Activated CD4-positive, alpha-beta T cell treated with anti-CD3 and anti-CD28 coated beads, Interleukin-2, amount 50 U/mL, for 16 hours (primary cell): ENCODE results near the gene FBLN2.

Experiments
- DNase-seq: peaks from one replicate; pipeline ENCODE4 v3.0.0-alpha.2; 2020

The FBLN2 gene

GRCh38 chr3:13671482-13672233 is 122.7 kb downstream of the FBLN2 start:
- no peak for DNase-seq

DNA sequence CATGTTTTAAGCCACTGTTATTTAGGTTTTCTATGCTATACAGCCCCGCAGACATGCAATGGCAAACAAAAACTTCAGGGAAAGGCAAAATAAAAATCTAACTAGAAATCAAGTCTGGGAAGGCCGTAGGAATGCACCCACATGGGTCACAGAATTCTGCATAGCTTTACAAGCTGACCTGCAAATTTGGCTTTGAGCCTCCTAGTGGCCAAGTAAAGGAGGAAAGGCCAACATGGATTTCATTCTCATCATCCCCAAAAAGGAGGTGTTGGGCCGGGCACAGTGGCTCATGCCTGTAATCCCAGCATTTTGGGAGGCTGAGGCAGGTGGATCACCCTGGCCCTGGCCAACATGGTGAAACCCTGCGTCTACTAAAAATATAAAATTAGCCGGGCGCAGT is 124.3 kb downstream of the FBLN2 start:
- DNase-seq: no peak

DNA sequence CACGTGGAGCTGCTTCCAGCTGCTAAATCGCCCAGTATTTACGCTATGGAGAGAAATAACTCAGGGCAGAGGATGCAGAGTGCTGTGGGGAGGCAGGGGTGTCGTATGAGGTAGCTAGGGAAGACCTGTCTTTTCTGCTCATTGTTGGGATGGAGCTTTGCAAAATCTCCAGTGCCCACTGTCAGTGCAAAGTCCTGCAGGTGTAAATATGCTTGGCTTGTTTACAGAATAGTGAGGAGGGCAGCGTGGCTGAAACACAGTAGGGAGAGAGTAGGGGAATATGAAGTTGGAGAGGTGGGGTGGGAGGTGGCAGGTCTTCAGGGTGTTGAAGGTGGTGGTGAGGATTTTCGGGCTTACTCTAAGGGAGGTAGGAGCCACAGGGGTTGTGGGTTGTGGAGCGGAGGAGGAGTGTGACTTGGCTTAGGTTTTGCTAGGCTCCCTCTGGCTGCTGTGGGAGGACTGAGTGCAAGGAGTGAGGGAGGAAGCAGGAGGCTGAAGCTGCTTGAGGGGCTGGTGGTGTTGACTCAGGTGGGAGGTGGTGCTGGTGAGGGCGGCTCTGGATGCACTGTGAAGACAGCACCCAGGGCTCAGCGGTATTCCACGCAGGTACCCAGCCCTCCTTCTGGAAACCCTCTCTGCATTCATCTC is 125.7 kb downstream of the FBLN2 start:
- no peak for DNase-seq

- no peak for DNase-seq
These were observed 127.6 kb downstream of the FBLN2 start for GRCh38 chr3:13676356-13677017.

GRCh38 chr3:13677272-13677671 is 128.3 kb downstream of the FBLN2 start:
- no peak for DNase-seq

- DNase-seq: no peak
These were observed 133.0 kb downstream of the FBLN2 start for GRCh38 chr3:13681931-13682330.

- DNase-seq: no peak
These were observed 133.5 kb downstream of the FBLN2 start for GRCh38 chr3:13682331-13683013.

GRCh38 chr3:13683288-13683687 is 134.4 kb downstream of the FBLN2 start:
- DNase-seq: no peak

GRCh38 chr3:13683772-13684171 is 134.8 kb downstream of the FBLN2 start:
- no peak for DNase-seq

DNA sequence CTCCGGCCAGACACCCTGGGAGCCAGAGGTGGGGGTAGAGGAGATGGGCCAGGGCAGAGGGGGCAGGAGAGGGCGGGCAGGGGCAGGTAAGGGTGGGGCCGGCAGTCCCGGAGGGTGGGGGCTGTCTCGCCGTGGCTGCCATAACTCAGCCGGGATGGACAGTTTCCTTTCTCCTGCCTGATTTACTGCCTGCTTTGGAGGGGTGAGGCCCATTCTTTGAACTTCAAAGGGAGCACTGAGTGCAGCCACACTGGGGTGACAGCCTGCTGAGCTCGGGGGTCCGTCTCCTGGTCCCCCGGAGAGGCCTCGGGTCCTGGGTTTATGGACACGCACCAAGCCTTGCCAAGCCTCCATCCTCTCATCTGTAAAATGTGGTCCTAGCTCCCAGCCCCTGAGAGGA is 135.4 kb downstream of the FBLN2 start:
- no peak for DNase-seq

DNA sequence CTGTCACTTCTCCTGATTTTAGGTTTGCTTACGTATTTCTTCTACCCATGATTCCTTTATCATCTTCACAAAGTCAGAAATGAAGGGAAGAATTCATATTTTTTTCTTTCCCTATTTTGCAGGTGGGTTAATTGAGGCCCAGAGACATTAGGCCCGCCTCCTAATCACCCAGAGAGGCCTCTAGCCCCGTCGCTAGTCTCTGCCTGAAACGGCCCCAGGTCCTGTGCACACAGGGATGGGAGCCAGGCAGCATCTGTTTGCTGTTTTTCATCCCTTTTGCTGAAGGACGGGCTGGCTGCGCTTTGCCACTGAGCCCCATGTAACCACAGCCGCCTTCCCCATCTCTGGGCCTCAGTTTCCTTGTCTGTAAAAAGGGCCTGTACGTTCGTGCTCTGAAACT is 135.9 kb downstream of the FBLN2 start:
- no peak for DNase-seq

DNA sequence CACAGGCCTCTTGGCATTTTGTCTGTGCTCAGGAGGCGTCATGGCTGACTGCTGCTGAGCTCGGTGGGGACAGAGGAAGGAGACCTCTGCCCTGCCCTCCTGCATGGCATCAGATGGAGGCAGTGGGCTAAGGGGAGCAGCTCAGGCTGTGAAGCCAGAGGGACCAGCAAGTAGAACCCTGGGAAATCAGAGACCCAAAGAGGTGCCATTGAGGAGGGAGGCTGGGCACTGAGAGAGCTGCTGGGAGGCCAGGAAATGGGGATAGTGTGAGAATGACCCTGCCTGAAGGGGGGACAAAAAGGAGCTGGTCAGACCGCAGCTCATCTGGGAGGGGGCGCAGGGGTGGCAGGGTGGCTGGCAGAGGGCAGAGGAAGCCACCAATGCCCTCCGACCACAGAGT is 136.8 kb downstream of the FBLN2 start:
- DNase-seq: no peak

DNA sequence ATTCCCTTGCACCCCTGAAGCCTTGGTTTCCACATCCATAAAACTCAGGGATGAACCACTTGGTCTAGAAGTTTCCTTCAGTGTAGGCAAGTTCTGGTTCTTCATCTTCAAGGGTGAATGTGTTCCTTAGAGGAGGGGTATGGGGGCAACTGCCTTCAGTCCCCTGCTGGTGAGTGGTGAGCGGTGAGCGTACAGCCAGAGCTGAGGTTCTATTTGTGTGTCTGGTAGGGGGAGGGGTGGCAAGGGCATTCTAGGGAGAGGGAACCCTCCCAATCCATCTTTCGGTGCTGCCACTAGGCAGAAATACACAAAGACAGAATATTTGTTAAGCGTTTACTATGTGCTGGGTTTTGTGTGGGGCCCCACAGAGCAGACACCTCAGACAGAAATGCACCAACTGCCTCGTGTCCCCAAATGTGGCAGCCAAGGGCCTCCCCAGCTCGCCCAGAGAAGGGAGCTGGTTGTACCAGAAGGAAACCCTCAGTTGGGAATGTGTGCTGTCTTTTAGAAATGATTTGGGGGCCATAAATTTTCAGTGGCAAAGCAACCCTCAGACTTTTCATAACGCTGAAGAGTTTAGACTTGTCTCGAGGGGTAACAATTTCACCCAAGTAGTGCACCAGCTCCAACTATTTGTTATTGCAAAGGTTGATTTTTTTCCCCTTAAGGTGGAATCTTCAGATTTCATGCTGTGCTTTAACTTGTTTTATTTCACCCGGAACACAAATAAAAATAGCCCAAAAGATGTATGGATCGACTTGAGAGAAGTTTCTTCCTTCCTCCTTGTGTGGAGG is 137.6 kb downstream of the FBLN2 start:
- no peak for DNase-seq

DNA sequence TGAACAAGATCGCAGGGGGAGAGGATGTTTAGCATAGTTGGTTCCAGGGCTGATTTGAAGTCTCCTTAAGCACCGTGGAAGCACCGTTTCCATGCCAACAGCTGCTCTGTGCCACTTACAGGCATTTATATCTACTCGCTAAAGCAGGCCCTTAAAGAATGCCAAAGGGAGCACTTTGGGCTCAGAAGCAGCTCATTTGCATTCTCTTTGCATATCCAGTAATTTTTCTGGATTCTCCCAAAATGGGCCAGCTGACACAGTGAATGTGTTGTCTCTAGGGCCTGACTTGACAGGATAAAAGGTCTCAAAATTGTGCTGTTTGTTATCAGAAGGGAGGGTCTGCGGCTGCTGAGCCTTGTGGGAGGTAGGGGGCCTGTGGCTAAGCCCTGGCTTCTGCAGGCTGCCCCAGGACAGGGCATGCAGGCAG is 138.6 kb downstream of the FBLN2 start:
- no peak for DNase-seq
